Karpas-422 (cell line): Measurements from ENCODE around the gene CEP192. TPM values are rescaled to one million over a fixed set of nuclear protein-coding genes. Genes with fewer than 3 reads are reported as not detected.

ENCODE experiments used
- DNase-seq: peaks from one replicate; pipeline ENCODE4 v3.0.0-alpha.2; 2015
- H2AFZ ChIP-seq: fragments of 200-600 bp; sonication (generic); 2 replicates; pipeline ENCODE4 v1.6.1; 2014; ENCODE audit warnings: antibody characterized with exemption, low read length, mixed read lengths
- H3K27ac ChIP-seq: fragments of 200-600 bp; sonication (generic); 2 replicates; pipeline ENCODE4 v1.5.1; 2014; ENCODE audit warnings: mild to moderate bottlenecking, low read length, moderate library complexity
- H3K27me3 ChIP-seq: fragments of 200-600 bp; sonication (generic); 2 replicates; pipeline ENCODE4 v1.6.1; 2014; ENCODE audit warnings: low read length, mixed read lengths
- H3K36me3 ChIP-seq: fragments of 200-600 bp; sonication (generic); 2 replicates; pipeline ENCODE4 v1.6.1; 2014; ENCODE audit warnings: low read length, mixed read lengths; ENCODE audit not compliant: insufficient read depth
- H3K4me1 ChIP-seq: fragments of 200-600 bp; sonication (generic); 2 replicates; pipeline ENCODE4 v1.6.1; 2014; ENCODE audit warnings: mild to moderate bottlenecking, low read length, mixed read lengths
- H3K4me2 ChIP-seq: fragments of 200-600 bp; sonication (generic); 2 replicates; pipeline ENCODE4 v1.6.1; 2014; ENCODE audit warnings: low read length, low read depth, mild to moderate bottlenecking; ENCODE audit not compliant: poor library complexity, severe bottlenecking
- H3K4me3 ChIP-seq: fragments of 200-600 bp; sonication (generic); 2 replicates; pipeline ENCODE4 v1.5.1; 2014; ENCODE audit warnings: mild to moderate bottlenecking, antibody characterized with exemption, low read length, mixed read lengths
- H3K79me2 ChIP-seq: fragments of 200-600 bp; sonication (generic); 2 replicates; pipeline ENCODE4 v1.6.1; 2014; ENCODE audit warnings: mild to moderate bottlenecking, low read length, mixed read lengths
- H3K9ac ChIP-seq: fragments of 200-600 bp; sonication (generic); 2 replicates; pipeline ENCODE4 v1.6.0; 2014; ENCODE audit warnings: low read length
- H3K9me2 ChIP-seq: fragments of 200-600 bp; sonication (generic), shearing (Covaris generic); replicated peaks from 2 replicates; pipeline ENCODE4 v1.6.0; 2014; ENCODE audit warnings: mild to moderate bottlenecking, low read length, moderate library complexity; ENCODE audit not compliant: insufficient read depth
- H3K9me3 ChIP-seq: fragments of 300-700, 200-600 bp; sonication (generic); 2 replicates; pipeline ENCODE4 v1.6.1; 2014; ENCODE audit warnings: low read length, mixed read lengths
- H4K20me1 ChIP-seq: fragments of 200-600 bp; sonication (generic); 2 replicates; pipeline ENCODE4 v1.6.1; 2014; ENCODE audit warnings: mild to moderate bottlenecking, antibody characterized with exemption, low read length, low read depth; ENCODE audit not compliant: insufficient read depth
- total RNA-seq: library from RNA; depleted of rRNA; stranded (reverse); fragments of >200 nt; shearing (Covaris generic); gene quantifications from 2 replicates; pipeline ENCODE4 v1.2.3, GENCODE V29; 2014; ENCODE audit warnings: low replicate concordance

The CEP192 gene
- total RNA-seq, 1 experiment from 2014 or later: 37.9 TPM

GRCh38 chr18:13025233-13025632 lies 34.1 kb downstream of the CEP192 start:
- Histone ChIP-seq H3K36me3 (peaks cover 78% of the 10 kb centered on the region), H3K9me2 (no peaks in the 10 kb centered on the region), H3K79me2 (peaks cover 80% of the 10 kb centered on the region), H4K20me1 (no peaks in the 10 kb centered on the region), H3K27ac (no peak overlapping the region), H2AFZ (no peak overlapping the region), H3K9ac (no peak overlapping the region), H3K27me3 (no peaks in the 10 kb centered on the region), H3K9me3 (no peaks in the 10 kb centered on the region), H3K4me2 (no peak overlapping the region), H3K4me1 (no peaks in the 10 kb centered on the region), H3K4me3 (no peak overlapping the region)
- no peak for DNase-seq

GRCh38 chr18:13026583-13027270 lies 35.6 kb downstream of the CEP192 start:
- no peaks in the 10 kb centered on the region for H3K9me2 ChIP-seq
- DNase-seq: no peak
- no peak overlapping the region for H3K9ac ChIP-seq
- peaks cover 75% of the 10 kb centered on the region for H3K79me2 ChIP-seq
- no peaks in the 10 kb centered on the region for H3K9me3 ChIP-seq
- H4K20me1 ChIP-seq: no peaks in the 10 kb centered on the region
- no peaks in the 10 kb centered on the region for H3K4me1 ChIP-seq
- H3K4me2 ChIP-seq: no peak overlapping the region
- H3K27me3 ChIP-seq: no peaks in the 10 kb centered on the region
- no peak overlapping the region for H3K27ac ChIP-seq
- no peak overlapping the region for H2AFZ ChIP-seq
- peaks cover 74% of the 10 kb centered on the region for H3K36me3 ChIP-seq
- H3K4me3 ChIP-seq: no peak overlapping the region

GRCh38 chr18:13028869-13029268 lies 37.7 kb downstream of the CEP192 start:
- Histone ChIP-seq H3K27me3 (no peaks in the 10 kb centered on the region), H3K27ac (no peak overlapping the region), H3K79me2 (peaks cover 65% of the 10 kb centered on the region), H3K9me2 (no peaks in the 10 kb centered on the region), H3K4me3 (no peak overlapping the region), H3K9ac (no peak overlapping the region), H3K4me2 (no peak overlapping the region), H3K4me1 (no peaks in the 10 kb centered on the region), H4K20me1 (no peaks in the 10 kb centered on the region), H3K36me3 (peaks cover 74% of the 10 kb centered on the region), H2AFZ (no peak overlapping the region), H3K9me3 (no peaks in the 10 kb centered on the region)
- DNase-seq: no peak

GRCh38 chr18:13032173-13032572 lies 41.0 kb downstream of the CEP192 start:
- Histone ChIP-seq H3K27ac (no peak overlapping the region), H3K36me3 (peaks cover 64% of the 10 kb centered on the region; the same call in 1 of the 2 replicates), H3K27me3 (no peaks in the 10 kb centered on the region), H3K79me2 (peaks cover 48% of the 10 kb centered on the region), H3K4me1 (no peaks in the 10 kb centered on the region), H3K4me3 (no peak overlapping the region), H3K9me2 (no peaks in the 10 kb centered on the region), H2AFZ (no peak overlapping the region), H3K4me2 (no peak overlapping the region), H3K9me3 (no peaks in the 10 kb centered on the region), H3K9ac (no peak overlapping the region), H4K20me1 (no peaks in the 10 kb centered on the region)
- DNase-seq: no peak

GRCh38 chr18:13035249-13035914 lies 44.2 kb downstream of the CEP192 start:
- Histone ChIP-seq H3K4me3 (no peak overlapping the region), H2AFZ (no peak overlapping the region), H3K9me3 (no peaks in the 10 kb centered on the region), H3K36me3 (peaks cover 57% of the 10 kb centered on the region), H4K20me1 (no peaks in the 10 kb centered on the region), H3K4me1 (no peaks in the 10 kb centered on the region), H3K27ac (no peak overlapping the region), H3K27me3 (no peaks in the 10 kb centered on the region), H3K4me2 (no peak overlapping the region), H3K9ac (no peak overlapping the region), H3K9me2 (no peaks in the 10 kb centered on the region), H3K79me2 (peaks cover 42% of the 10 kb centered on the region; the same call in 1 of the 2 replicates)
- DNase-seq: no peak

GRCh38 chr18:13036622-13037320 lies 45.6 kb downstream of the CEP192 start:
- Histone ChIP-seq H2AFZ (no peak overlapping the region), H3K27ac (no peak overlapping the region), H3K9me3 (no peaks in the 10 kb centered on the region), H3K79me2 (peaks cover 43% of the 10 kb centered on the region), H3K4me3 (no peak overlapping the region), H3K4me2 (no peak overlapping the region), H3K4me1 (no peaks in the 10 kb centered on the region), H3K36me3 (peaks cover 59% of the 10 kb centered on the region), H4K20me1 (no peaks in the 10 kb centered on the region), H3K27me3 (no peaks in the 10 kb centered on the region), H3K9me2 (no peaks in the 10 kb centered on the region), H3K9ac (no peak overlapping the region)
- no peak for DNase-seq

- DNase-seq: no peak
- Histone ChIP-seq H3K27ac (no peak overlapping the region), H3K36me3 (peaks cover 74% of the 10 kb centered on the region), H3K9ac (no peak overlapping the region), H3K4me2 (no peak overlapping the region), H2AFZ (no peak overlapping the region), H3K79me2 (peaks cover 62% of the 10 kb centered on the region), H3K9me3 (no peaks in the 10 kb centered on the region), H3K4me1 (no peaks in the 10 kb centered on the region), H3K4me3 (no peak overlapping the region), H3K27me3 (no peaks in the 10 kb centered on the region), H4K20me1 (no peaks in the 10 kb centered on the region), H3K9me2 (no peaks in the 10 kb centered on the region)
These were observed 48.6 kb downstream of the CEP192 start for GRCh38 chr18:13039806-13040205.

- peaks cover 84% of the 10 kb centered on the region for H3K36me3 ChIP-seq
- H2AFZ ChIP-seq: no peak overlapping the region
- no peak overlapping the region for H3K27ac ChIP-seq
- H3K4me1 ChIP-seq: no peaks in the 10 kb centered on the region
- no peaks in the 10 kb centered on the region for H3K27me3 ChIP-seq
- H3K9me3 ChIP-seq: no peaks in the 10 kb centered on the region
- no peaks in the 10 kb centered on the region for H3K9me2 ChIP-seq
- no peak overlapping the region for H3K4me2 ChIP-seq
- no peak for DNase-seq
- no peak overlapping the region for H3K4me3 ChIP-seq
- no peaks in the 10 kb centered on the region for H4K20me1 ChIP-seq
- H3K9ac ChIP-seq: no peak overlapping the region
- peaks cover 81% of the 10 kb centered on the region for H3K79me2 ChIP-seq
These were observed 51.9 kb downstream of the CEP192 start for GRCh38 chr18:13043066-13043465.
